Measurements from ENCODE around the gene HINFP.
A peak's percentile ranks its signal among the peaks of the same experiment; 100 is the strongest.
"Not testable (repeated sequence)": the region's sequence is repeated elsewhere in the genome, so short reads cannot be mapped to it uniquely, and the experiment has no call there.

The HINFP gene

GRCh38 chr11:119101759-119102423 is 19.5 kb upstream of the HINFP start, which contains the start of gene DPAGT1:
Gene DPAGT1 (minus strand): TSS chr11:119101853. CDS start chr11:119101655, 198 bp downstream.
- Histone ChIP-seq H3K79me1 (ENCODE audit: low read length) (peaks cover 12% of the 10 kb centered on the region), H3K79me2 (ENCODE audit: control insufficient read depth, insufficient read depth, low read length, poor library complexity) (peaks cover 12% of the 10 kb centered on the region)
- no CpG with 5 or more reads among the region's 32 CpGs for WGBS (ENCODE audit: extremely low coverage, insufficient coverage, insufficient read length)

DNA sequence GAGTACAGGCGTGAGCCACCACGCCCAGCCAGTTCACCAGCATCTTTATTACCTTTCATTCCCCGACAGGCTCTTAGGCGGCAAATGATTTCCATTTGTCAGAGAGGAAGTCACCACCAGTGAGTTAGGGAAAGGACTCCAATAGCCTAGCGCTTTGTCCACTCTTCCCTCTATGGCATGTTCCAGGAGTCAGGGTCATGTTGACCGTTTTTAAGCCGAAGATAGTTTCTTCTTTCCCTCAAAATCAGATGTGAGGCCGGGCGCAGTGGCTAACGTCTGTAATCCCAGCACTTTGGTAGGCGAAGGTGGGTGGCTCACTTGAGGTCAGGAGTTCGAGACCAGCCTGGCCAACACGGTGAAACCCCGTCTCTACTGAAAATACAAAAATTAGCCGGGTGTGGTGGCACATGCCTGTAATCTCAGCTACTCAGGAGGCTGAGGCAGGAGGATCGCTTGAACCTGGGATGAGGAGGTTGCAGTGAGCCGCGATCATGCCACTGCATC is 18.2 kb upstream of the HINFP start:
- not testable (repeated sequence) for H3K4ac ChIP-seq (ENCODE audit: low read depth, low read length); H2AK5ac ChIP-seq (ENCODE audit: low read length); H3K4me2 ChIP-seq (ENCODE audit: low read length); H2AFZ ChIP-seq (ENCODE audit: insufficient read depth, low read length, poor library complexity); DNase-seq; H4K91ac ChIP-seq (ENCODE audit: low read depth, low read length); H3K14ac ChIP-seq (ENCODE audit: low read length); H4K12ac ChIP-seq (ENCODE audit: low read depth, low read length); H3K4me3 ChIP-seq (ENCODE audit: low read depth, low read length); H2BK120ac ChIP-seq (ENCODE audit: insufficient read depth, low read length, poor library complexity); H3K23ac ChIP-seq (ENCODE audit: low read length); H2BK5ac ChIP-seq (ENCODE audit: low read depth, low read length, poor library complexity); H3K18ac ChIP-seq (ENCODE audit: low read length); H3K36me3 ChIP-seq (ENCODE audit: control insufficient read depth in 1 of 2, insufficient read depth in 2 of 2, low read length in 2 of 2); H3K27me3 ChIP-seq (ENCODE audit: insufficient read depth, low read length); H3K27ac ChIP-seq (ENCODE audit: low read depth, low read length); H2BK12ac ChIP-seq (ENCODE audit: low read length); H3K9ac ChIP-seq (ENCODE audit: low read length); H3K9me3 ChIP-seq (ENCODE audit: insufficient read depth, low read depth, low read length)
- Histone ChIP-seq H3K79me2 (ENCODE audit: control insufficient read depth, insufficient read depth, low read length, poor library complexity) (peaks cover 14% of the 10 kb centered on the region), H3K79me1 (ENCODE audit: low read length) (peaks cover 13% of the 10 kb centered on the region), H4K8ac (ENCODE audit: low read depth, low read length) (peak overlapping the region; percentile 37), H3K4me1 (ENCODE audit: control insufficient read depth in 1 of 2, insufficient read depth in 2 of 2, low read length in 2 of 2) (peaks cover 21 to 25% of the 10 kb centered on the region in 2 experiments)
- no CpG with 5 or more reads among the region's 18 CpGs for WGBS (ENCODE audit: extremely low coverage, insufficient coverage, insufficient read length)

More at GRCh38 chr11:119101759-119102423, 19.5 kb upstream of the HINFP start, which contains the start of gene DPAGT1:
- peak within 1 kb of the TSS; percentile 88 for H4K12ac ChIP-seq (ENCODE audit: low read depth, low read length)
- peak within 1 kb of the TSS; percentile 78 for H2AK5ac ChIP-seq (ENCODE audit: low read length)
- peak within 1 kb of the TSS; percentile 76 for H2BK5ac ChIP-seq (ENCODE audit: low read depth, low read length, poor library complexity)
- peak within 1 kb of the TSS; percentile 83 for H2AFZ ChIP-seq (ENCODE audit: insufficient read depth, low read length, poor library complexity)
- peak within 1 kb of the TSS; percentile 44 for H2BK12ac ChIP-seq (ENCODE audit: low read length)
- H4K8ac ChIP-seq (ENCODE audit: low read depth, low read length): peak within 1 kb of the TSS; percentile 97
- H3K4me1 ChIP-seq (ENCODE audit: control insufficient read depth in 1 of 2, insufficient read depth in 2 of 2, low read length in 2 of 2): peaks cover 16 to 20% of the 10 kb centered on the region in 2 experiments
- peak within 1 kb of the TSS; percentile 90 for H3K9ac ChIP-seq (ENCODE audit: low read length)
- peak within 1 kb of the TSS; percentile 26 for H3K4ac ChIP-seq (ENCODE audit: low read depth, low read length)
- peak within 1 kb of the TSS; percentile 75 for H3K4me2 ChIP-seq (ENCODE audit: low read length)
- H3K14ac ChIP-seq (ENCODE audit: low read length): peak within 1 kb of the TSS; percentile 86
- H3K27ac ChIP-seq (ENCODE audit: low read depth, low read length): peak within 1 kb of the TSS; percentile 70
- no peaks in the 10 kb centered on the region for H3K27me3 ChIP-seq (ENCODE audit: insufficient read depth, low read length)
- peak within 1 kb of the TSS; percentile 84 for H3K4me3 ChIP-seq (ENCODE audit: low read depth, low read length)
- DNase-seq: peak; percentile 96 to 97
- H3K9me3 ChIP-seq (ENCODE audit: insufficient read depth, low read depth, low read length): no peaks in the 10 kb centered on the region
- peaks cover 6 to 14% of the 10 kb centered on the region in 2 experiments for H3K36me3 ChIP-seq (ENCODE audit: control insufficient read depth in 1 of 2, insufficient read depth in 2 of 2, low read length in 2 of 2)
- H2BK120ac ChIP-seq (ENCODE audit: insufficient read depth, low read length, poor library complexity): peak within 1 kb of the TSS; percentile 67
- H3K18ac ChIP-seq (ENCODE audit: low read length): peak within 1 kb of the TSS; percentile 62
- no peak within 1 kb of the TSS for H3K23ac ChIP-seq (ENCODE audit: low read length)
- H4K91ac ChIP-seq (ENCODE audit: low read depth, low read length): peak within 1 kb of the TSS; percentile 69

GRCh38 chr11:119103793-119104192 is 17.6 kb upstream of the HINFP start:
- no peak overlapping the region for H3K14ac ChIP-seq (ENCODE audit: low read length)
- H3K9ac ChIP-seq (ENCODE audit: low read length): no peak overlapping the region
- no peaks in the 10 kb centered on the region for H3K27me3 ChIP-seq (ENCODE audit: insufficient read depth, low read length)
- H2BK5ac ChIP-seq (ENCODE audit: low read depth, low read length, poor library complexity): no peak overlapping the region
- H3K27ac ChIP-seq (ENCODE audit: low read depth, low read length): no peak overlapping the region
- DNase-seq: no peak
- no peak overlapping the region for H2BK12ac ChIP-seq (ENCODE audit: low read length)
- H4K91ac ChIP-seq (ENCODE audit: low read depth, low read length): no peak overlapping the region
- no peak overlapping the region for H2AFZ ChIP-seq (ENCODE audit: insufficient read depth, low read length, poor library complexity)
- peaks cover 14% of the 10 kb centered on the region for H3K79me2 ChIP-seq (ENCODE audit: control insufficient read depth, insufficient read depth, low read length, poor library complexity)
- no peak overlapping the region for H2AK5ac ChIP-seq (ENCODE audit: low read length)
- no peaks in the 10 kb centered on the region for H3K36me3 ChIP-seq (ENCODE audit: control insufficient read depth in 1 of 2, insufficient read depth in 2 of 2, low read length in 2 of 2)
- H3K4me3 ChIP-seq (ENCODE audit: low read depth, low read length): no peak overlapping the region
- H4K8ac ChIP-seq (ENCODE audit: low read depth, low read length): no peak overlapping the region
- H3K18ac ChIP-seq (ENCODE audit: low read length): no peak overlapping the region
- no peak overlapping the region for H4K12ac ChIP-seq (ENCODE audit: low read depth, low read length)
- WGBS (ENCODE audit: extremely low coverage, insufficient coverage, insufficient read length): no CpG with 5 or more reads among the region's 4 CpGs
- H3K23ac ChIP-seq (ENCODE audit: low read length): no peak overlapping the region
- no peak overlapping the region for H2BK120ac ChIP-seq (ENCODE audit: insufficient read depth, low read length, poor library complexity)
- no peak overlapping the region for H3K4me2 ChIP-seq (ENCODE audit: low read length)
- H3K4ac ChIP-seq (ENCODE audit: low read depth, low read length): no peak overlapping the region
- no peaks in the 10 kb centered on the region for H3K9me3 ChIP-seq (ENCODE audit: insufficient read depth, low read depth, low read length)
- peaks cover 13% of the 10 kb centered on the region for H3K79me1 ChIP-seq (ENCODE audit: low read length)
- peaks cover 25 to 30% of the 10 kb centered on the region in 2 experiments for H3K4me1 ChIP-seq (ENCODE audit: control insufficient read depth in 1 of 2, insufficient read depth in 2 of 2, low read length in 2 of 2)

GRCh38 chr11:119106564-119107537 is 14.5 kb upstream of the HINFP start, which contains the start of gene C2CD2L:
Gene C2CD2L (plus strand): TSS chr11:119107344. CDS start chr11:119107742, 398 bp downstream.
- H3K9ac ChIP-seq (ENCODE audit: low read length): peak within 1 kb of the TSS; percentile 68
- peak within 1 kb of the TSS; percentile 80 for H4K91ac ChIP-seq (ENCODE audit: low read depth, low read length)
- H3K36me3 ChIP-seq (ENCODE audit: control insufficient read depth in 1 of 2, insufficient read depth in 2 of 2, low read length in 2 of 2): peaks cover 1 to 6% of the 10 kb centered on the region in 2 experiments
- peak within 1 kb of the TSS; percentile 88 for H4K8ac ChIP-seq (ENCODE audit: low read depth, low read length)
- peak within 1 kb of the TSS; percentile 97 for H3K4me2 ChIP-seq (ENCODE audit: low read length)
- H2BK5ac ChIP-seq (ENCODE audit: low read depth, low read length, poor library complexity): no peak within 1 kb of the TSS
- H3K4ac ChIP-seq (ENCODE audit: low read depth, low read length): peak within 1 kb of the TSS; percentile 13
- no peak within 1 kb of the TSS for H2BK120ac ChIP-seq (ENCODE audit: insufficient read depth, low read length, poor library complexity)
- peaks cover 10% of the 10 kb centered on the region for H3K79me1 ChIP-seq (ENCODE audit: low read length)
- H2BK12ac ChIP-seq (ENCODE audit: low read length): no peak within 1 kb of the TSS
- peak within 1 kb of the TSS; percentile 81 for H2AFZ ChIP-seq (ENCODE audit: insufficient read depth, low read length, poor library complexity)
- H3K4me1 ChIP-seq (ENCODE audit: control insufficient read depth in 1 of 2, insufficient read depth in 2 of 2, low read length in 2 of 2): peaks cover 17 to 18% of the 10 kb centered on the region in 2 experiments
- no CpG with 5 or more reads among the region's 49 CpGs for WGBS (ENCODE audit: extremely low coverage, insufficient coverage, insufficient read length)
- no peaks in the 10 kb centered on the region for H3K27me3 ChIP-seq (ENCODE audit: insufficient read depth, low read length)
- H3K23ac ChIP-seq (ENCODE audit: low read length): no peak within 1 kb of the TSS
- no peak within 1 kb of the TSS for H3K27ac ChIP-seq (ENCODE audit: low read depth, low read length)
- peaks cover 1% of the 10 kb centered on the region for H3K9me3 ChIP-seq (ENCODE audit: insufficient read depth, low read depth, low read length)
- H3K79me2 ChIP-seq (ENCODE audit: control insufficient read depth, insufficient read depth, low read length, poor library complexity): peaks cover 5% of the 10 kb centered on the region
- H3K14ac ChIP-seq (ENCODE audit: low read length): peak within 1 kb of the TSS; percentile 54
- peak within 1 kb of the TSS; percentile 52 for H3K18ac ChIP-seq (ENCODE audit: low read length)
- DNase-seq: peak; percentile 81 to 83
- peak within 1 kb of the TSS; percentile 49 for H4K12ac ChIP-seq (ENCODE audit: low read depth, low read length)
- H2AK5ac ChIP-seq (ENCODE audit: low read length): no peak within 1 kb of the TSS
- H3K4me3 ChIP-seq (ENCODE audit: low read depth, low read length): peak within 1 kb of the TSS; percentile 81

All from trophoblast cell (in vitro differentiated cells and primary cell).